ENCODE data around the gene CYLD. TPM values are rescaled to one million over a fixed set of nuclear protein-coding genes. Genes with fewer than 3 reads are reported as not detected.

Gene CYLD
- 100 to 1,000 TPM; 294 to 299 TPM for total RNA-seq
- polyA plus RNA-seq: 100 to 1,000 TPM; 206 to 255 TPM

- DNase-seq: peak; percentile 99 to 100 (median 100)
- Histone ChIP-seq H3K4me1 (ENCODE audit: insufficient read depth, low read length) (peaks cover 37% of the 10 kb centered on the region), H3K36me3 (ENCODE audit: insufficient read depth, low read length) (no peaks in the 10 kb centered on the region), H3K4me3 (ENCODE audit: low read length in 2 of 2) (peak within 1 kb of the TSS; percentile 72 to 80), H3K9me3 (ENCODE audit: control insufficient read depth in 1 of 2, low read length in 2 of 2) (no peaks in the 10 kb centered on the region), H3K27ac (ENCODE audit: low read depth, low read length) (peak within 1 kb of the TSS; percentile 100), H3K27me3 (ENCODE audit: insufficient read depth, low read length) (no peaks in the 10 kb centered on the region)
- ChIA-PET CTCF (ENCODE audit: partially characterized antibody) (interaction anchor here (0.8 to 3.7 kb wide), 20 partner anchors 12 to 717 kb away, joined by 3 to 27 read pairs (median 5); partner anchors contain the start of genes CNEP1R1 and SNX20), POLR2A (ENCODE audit: partially characterized antibody) (interaction anchor here (0.6 to 14.4 kb wide), 30 partner anchors 8 to 717 kb away, joined by 3 to 478 read pairs (median 4); partner anchors contain the start of genes CNEP1R1 and SNX20)
- Mint-ChIP-seq H3K9me3 (peaks cover 0 to 2% (median 0%) of the 10 kb centered on the region in 8 donors), H3K36me3 (peaks cover 28 to 41% of the 10 kb centered on the region in 2 donors), H3K4me3 (peak within 1 kb of the TSS; percentile 95 to 99 (median 98)), H3K4me1 (peaks cover 22 to 62% (median 35%) of the 10 kb centered on the region in 4 donors), H3K27ac (peak within 1 kb of the TSS; percentile 95 to 99 (median 99)), H3K27me3 (no peaks in the 10 kb centered on the region)
- intact Hi-C loops (cut with micrococcal nuclease): loop anchor here (1.0 to 5.0 kb wide), 5 partner anchors 22 to 675 kb away; partner anchors contain the start of genes HEATR3, SNX20 and TENT4B
These were observed at the start of gene CYLD for GRCh38 chr16:50741781-50742575. Gene CYLD, plus strand, starts transcription at chr16:50742086. Its CDS starts 7,613 bp downstream, at chr16:50749699.

- intact Hi-C loops (cut with micrococcal nuclease): no loop called here
- H3K27ac Mint-ChIP-seq: peak overlapping the region in 5 of 7 donors; percentile 39 to 93 (median 86)
- no peaks in the 10 kb centered on the region for H3K27me3 ChIP-seq (ENCODE audit: insufficient read depth, low read length)
These were observed 49.3 kb upstream of the CYLD start for GRCh38 chr16:50692644-50692998.

GRCh38 chr16:50692999-50693781 is 48.7 kb upstream of the CYLD start, which contains the start of gene NOD2:
Gene NOD2, plus strand, starts transcription at chr16:50693606. Its CDS starts 5,890 bp downstream, at chr16:50699496.
- CTCF ChIA-PET (ENCODE audit: partially characterized antibody): interaction anchor here (1.4 to 5.2 kb wide), 3 partner anchors 25 to 54 kb away, joined by 3 to 28 read pairs (median 5); no protein-coding TSS in a partner anchor
- peak within 1 kb of the TSS; percentile 53 to 99 (median 93) for H3K27ac Mint-ChIP-seq
- POLR2A ChIA-PET (ENCODE audit: partially characterized antibody): interaction anchor here (1.4 to 8.8 kb wide), 5 partner anchors 11 to 53 kb away, joined by 5 to 226 read pairs (median 7); partner anchors contain the start of genes CYLD and SNX20
- peaks cover 55% of the 10 kb centered on the region for H3K4me1 ChIP-seq (ENCODE audit: insufficient read depth, low read length)
- peak within 1 kb of the TSS; percentile 63 for H3K27ac ChIP-seq (ENCODE audit: low read depth, low read length)
- H3K9me3 ChIP-seq (ENCODE audit: control insufficient read depth in 1 of 2, low read length in 2 of 2): no peaks in the 10 kb centered on the region
- H3K27me3 ChIP-seq (ENCODE audit: insufficient read depth, low read length): no peaks in the 10 kb centered on the region
- H3K4me3 Mint-ChIP-seq: peak within 1 kb of the TSS; percentile 87 to 91 (median 88)
- intact Hi-C loops (cut with micrococcal nuclease): no loop called here
- no peaks in the 10 kb centered on the region for H3K27me3 Mint-ChIP-seq
- no peaks in the 10 kb centered on the region for H3K36me3 ChIP-seq (ENCODE audit: insufficient read depth, low read length)
- H3K36me3 Mint-ChIP-seq: peaks cover 0 to 5% of the 10 kb centered on the region in 2 donors
- H3K9me3 Mint-ChIP-seq: peaks cover 0 to 3% (median 0%) of the 10 kb centered on the region in 8 donors
- H3K4me1 Mint-ChIP-seq: peaks cover 50 to 67% (median 54%) of the 10 kb centered on the region in 4 donors
- DNase-seq: peak in 3 of 5 donors; percentile 22 to 47 (median 31)
- peak within 1 kb of the TSS; percentile 68 to 69 for H3K4me3 ChIP-seq (ENCODE audit: low read length in 2 of 2)

More at GRCh38 chr16:50692644-50692998, 49.3 kb upstream of the CYLD start:
- ChIA-PET CTCF (ENCODE audit: partially characterized antibody) (no interaction called here), POLR2A (ENCODE audit: partially characterized antibody) (interaction anchor here (1.0 to 8.8 kb wide), 2 partner anchors 10 to 12 kb away, joined by 3 to 226 read pairs; partner anchors contain the start of gene SNX20)
- Histone ChIP-seq H3K4me3 (ENCODE audit: low read length in 2 of 2) (no peak overlapping the region), H3K27ac (ENCODE audit: low read depth, low read length) (no peak overlapping the region), H3K9me3 (ENCODE audit: control insufficient read depth in 1 of 2, low read length in 2 of 2) (no peaks in the 10 kb centered on the region), H3K36me3 (ENCODE audit: insufficient read depth, low read length) (no peaks in the 10 kb centered on the region), H3K4me1 (ENCODE audit: insufficient read depth, low read length) (peaks cover 53% of the 10 kb centered on the region)
- peaks cover 0 to 4% of the 10 kb centered on the region in 2 donors for H3K36me3 Mint-ChIP-seq
- H3K4me1 Mint-ChIP-seq: peaks cover 46 to 65% (median 50%) of the 10 kb centered on the region in 4 donors
- no peaks in the 10 kb centered on the region for H3K27me3 Mint-ChIP-seq
- H3K4me3 Mint-ChIP-seq: peak overlapping the region; percentile 62 to 91 (median 86)
- peaks cover 0 to 3% (median 0%) of the 10 kb centered on the region in 8 donors for H3K9me3 Mint-ChIP-seq
- DNase-seq: peak in 1 of 5 donors; percentile 9

GRCh38 chr16:50694206-50694605 is 47.7 kb upstream of the CYLD start:
- peak overlapping the region; percentile 14 to 99 (median 93) for H3K27ac Mint-ChIP-seq

GRCh38 chr16:50695017-50696000 is 46.6 kb upstream of the CYLD start:
- Histone ChIP-seq H3K27me3 (ENCODE audit: insufficient read depth, low read length) (no peaks in the 10 kb centered on the region), H3K4me1 (ENCODE audit: insufficient read depth, low read length) (peaks cover 77% of the 10 kb centered on the region), H3K9me3 (ENCODE audit: control insufficient read depth in 1 of 2, low read length in 2 of 2) (no peaks in the 10 kb centered on the region), H3K36me3 (ENCODE audit: insufficient read depth, low read length) (no peaks in the 10 kb centered on the region), H3K4me3 (ENCODE audit: low read length in 2 of 2) (no peak overlapping the region), H3K27ac (ENCODE audit: low read depth, low read length) (peak overlapping the region; percentile 88)
- intact Hi-C loops (cut with micrococcal nuclease): no loop called here
- no peak for DNase-seq
- Mint-ChIP-seq H3K36me3 (peaks cover 0 to 15% of the 10 kb centered on the region in 2 donors), H3K27ac (peak overlapping the region; percentile 54 to 99 (median 95)), H3K4me3 (peak overlapping the region; percentile 13 to 96 (median 88)), H3K9me3 (peaks cover 0 to 3% (median 0%) of the 10 kb centered on the region in 8 donors), H3K4me1 (peaks cover 62 to 88% (median 73%) of the 10 kb centered on the region in 4 donors), H3K27me3 (no peaks in the 10 kb centered on the region)
- POLR2A ChIA-PET (ENCODE audit: partially characterized antibody): interaction anchor here (1.7 to 8.8 kb wide), 8 partner anchors 13 to 51 kb away, joined by 6 to 226 read pairs (median 14); partner anchors contain the start of genes CYLD and SNX20
- CTCF ChIA-PET (ENCODE audit: partially characterized antibody): interaction anchor here (0.8 to 5.2 kb wide), 11 partner anchors 9 to 111 kb away, joined by 3 to 28 read pairs (median 3); partner anchors contain the start of genes CYLD and SNX20

More at GRCh38 chr16:50694206-50694605, 47.7 kb upstream of the CYLD start:
- Mint-ChIP-seq H3K4me3 (peak overlapping the region; percentile 80 to 91 (median 88)), H3K4me1 (peaks cover 57 to 77% (median 63%) of the 10 kb centered on the region in 4 donors), H3K27me3 (no peaks in the 10 kb centered on the region), H3K9me3 (peaks cover 0 to 3% (median 0%) of the 10 kb centered on the region in 8 donors), H3K36me3 (peaks cover 0 to 9% of the 10 kb centered on the region in 2 donors)
- peaks cover 66% of the 10 kb centered on the region for H3K4me1 ChIP-seq (ENCODE audit: insufficient read depth, low read length)
- no peaks in the 10 kb centered on the region for H3K36me3 ChIP-seq (ENCODE audit: insufficient read depth, low read length)
- peak overlapping the region; percentile 68 to 69 for H3K4me3 ChIP-seq (ENCODE audit: low read length in 2 of 2)
- intact Hi-C loops (cut with micrococcal nuclease): no loop called here
- no peak for DNase-seq
- POLR2A ChIA-PET (ENCODE audit: partially characterized antibody): interaction anchor here (1.4 to 8.8 kb wide), 6 partner anchors 12 to 52 kb away, joined by 5 to 226 read pairs (median 8); partner anchors contain the start of genes CYLD and SNX20
- H3K27ac ChIP-seq (ENCODE audit: low read depth, low read length): peak overlapping the region; percentile 63
- no peaks in the 10 kb centered on the region for H3K9me3 ChIP-seq (ENCODE audit: control insufficient read depth in 1 of 2, low read length in 2 of 2)
- CTCF ChIA-PET (ENCODE audit: partially characterized antibody): interaction anchor here (1.0 to 5.2 kb wide), 10 partner anchors 7 to 112 kb away, joined by 3 to 28 read pairs (median 4); partner anchors contain the start of genes CYLD and SNX20
- H3K27me3 ChIP-seq (ENCODE audit: insufficient read depth, low read length): no peaks in the 10 kb centered on the region
